ENCODE results near the gene URB2. TPM values are rescaled to one million over a fixed set of nuclear protein-coding genes. Genes with fewer than 3 reads are reported as not detected.
"Not testable (repeated sequence)": the region's sequence is repeated elsewhere in the genome, so short reads cannot be mapped to it uniquely, and the experiment has no call there.

Gene URB2
- polyA plus RNA-seq, 1 experiment, result 6.4 TPM

DNA sequence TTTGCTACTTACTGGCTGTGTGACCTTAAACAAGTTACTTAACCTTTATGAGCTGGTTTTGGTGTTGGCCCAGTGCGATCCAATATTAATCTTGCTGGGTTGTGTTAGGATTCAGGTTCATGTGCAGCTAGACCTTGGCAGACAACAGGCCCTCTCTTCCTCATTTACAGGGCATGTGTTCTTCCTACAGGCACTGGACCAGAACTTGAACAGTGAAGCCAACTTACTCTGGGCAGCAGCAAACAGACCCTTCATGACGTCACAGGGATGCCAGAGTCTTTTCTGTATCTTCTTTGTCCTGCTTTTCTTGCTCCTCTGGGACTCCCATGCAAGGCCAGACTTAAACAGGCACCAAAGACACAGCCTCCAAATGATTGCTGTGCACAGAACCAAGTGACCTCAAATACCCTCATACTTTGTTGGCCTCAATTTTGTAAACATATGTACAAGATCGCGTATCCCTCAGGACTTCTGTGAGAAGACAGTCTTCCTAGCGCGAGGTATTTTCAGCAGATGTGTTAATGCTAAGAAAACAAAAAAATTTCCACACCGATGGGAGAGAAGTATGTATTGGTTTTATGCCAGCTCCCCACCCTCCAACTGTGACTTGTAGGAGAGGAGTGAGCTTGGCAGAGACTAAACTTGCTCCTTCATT is 73.7 kb downstream of the URB2 start:
- Histone ChIP-seq H3K27me3 (ENCODE audit: control insufficient read depth, insufficient read depth, low read length) (no peaks in the 10 kb centered on the region), H3K27ac (ENCODE audit: low read depth, low read length) (no peak overlapping the region), H3K9me3 (ENCODE audit: control insufficient read depth, insufficient read depth, low read length) (no peaks in the 10 kb centered on the region), H3K4me3 (ENCODE audit: low read depth, low read length) (no peak overlapping the region)
- TF ChIP-seq CTCF (IDR thresholded peaks at IDR 0.05; ENCODE audit: low read depth, low read length), result no peak
- ChIA-PET CTCF (no interaction called here), POLR2A (no interaction called here)
- no peak for DNase-seq (ENCODE audit: low read depth, low spot score)

- no peak overlapping the region for H3K4me3 ChIP-seq (ENCODE audit: low read depth, low read length)
- DNase-seq (ENCODE audit: low read depth, low spot score), result no peak
- POLR2A ChIA-PET, result no interaction called here
Measured at GRCh38 chr1:229704157-229704556, 78.1 kb downstream of the URB2 start.

DNA sequence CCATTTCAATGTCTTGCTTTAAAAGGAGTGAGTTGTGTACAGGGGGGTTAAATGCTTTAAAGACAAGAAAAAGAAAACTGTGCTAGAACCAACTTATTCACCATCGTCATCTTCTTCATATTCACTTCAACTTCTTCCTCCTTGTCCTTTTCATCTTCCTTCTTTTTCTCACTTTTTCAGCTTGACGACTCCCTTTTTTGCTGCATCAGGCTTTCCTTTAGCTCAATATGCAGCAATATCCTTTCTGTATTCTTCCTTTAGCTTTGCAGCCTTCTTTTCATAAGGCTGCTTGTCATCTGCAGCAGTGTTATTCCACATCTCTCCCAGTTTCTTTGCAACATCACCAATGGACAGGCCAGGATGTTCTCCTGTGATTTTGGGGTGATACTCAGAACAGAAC is 79.1 kb downstream of the URB2 start:
- H3K27me3 ChIP-seq (ENCODE audit: control insufficient read depth, insufficient read depth, low read length); DNase-seq (ENCODE audit: low read depth, low spot score); POLR2A ChIA-PET; CTCF ChIA-PET; H3K4me3 ChIP-seq (ENCODE audit: low read depth, low read length); H3K27ac ChIP-seq (ENCODE audit: low read depth, low read length); H3K9me3 ChIP-seq (ENCODE audit: control insufficient read depth, insufficient read depth, low read length): not testable (repeated sequence)

More at GRCh38 chr1:229704157-229704556, 78.1 kb downstream of the URB2 start:
- TF ChIP-seq CTCF (IDR thresholded peaks at IDR 0.05; ENCODE audit: low read depth, low read length), result no peak
- Histone ChIP-seq H3K27ac (ENCODE audit: low read depth, low read length) (no peak overlapping the region), H3K27me3 (ENCODE audit: control insufficient read depth, insufficient read depth, low read length) (no peaks in the 10 kb centered on the region), H3K9me3 (ENCODE audit: control insufficient read depth, insufficient read depth, low read length) (no peaks in the 10 kb centered on the region)
- CTCF ChIA-PET, result no interaction called here

- H3K9me3 ChIP-seq (ENCODE audit: control insufficient read depth, insufficient read depth, low read length); DNase-seq (ENCODE audit: low read depth, low spot score); H3K27me3 ChIP-seq (ENCODE audit: control insufficient read depth, insufficient read depth, low read length); CTCF ChIA-PET; POLR2A ChIA-PET; H3K4me3 ChIP-seq (ENCODE audit: low read depth, low read length); H3K27ac ChIP-seq (ENCODE audit: low read depth, low read length): not testable (repeated sequence)
Measured at GRCh38 chr1:229707127-229707526, 81.1 kb downstream of the URB2 start.

DNA sequence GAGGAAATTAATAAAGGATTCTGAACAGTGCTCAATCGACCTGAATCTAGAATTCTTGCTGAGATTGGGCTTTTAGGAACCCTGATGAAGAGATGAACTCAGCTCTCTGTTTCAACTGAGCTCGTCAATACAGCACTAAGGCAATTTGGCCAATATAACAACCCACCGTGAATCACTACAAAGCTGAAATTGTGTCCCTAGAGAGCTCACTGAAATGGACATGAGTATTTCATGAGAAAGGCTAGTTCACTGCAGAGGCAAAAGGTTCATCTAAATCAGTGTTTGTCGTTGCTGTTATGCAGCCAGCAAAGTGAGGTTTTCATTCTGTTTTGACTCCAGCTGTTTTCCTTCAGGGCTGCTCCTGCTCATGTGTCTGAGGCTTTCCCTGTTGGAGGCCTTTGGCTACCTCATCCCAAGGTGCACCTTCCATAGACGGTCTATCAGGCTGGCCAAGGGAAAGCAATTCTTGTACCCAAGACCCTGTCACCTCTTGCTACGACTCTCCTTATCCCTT is 83.5 kb downstream of the URB2 start:
- DNase-seq (ENCODE audit: low read depth, low spot score), result no peak
- ChIA-PET POLR2A (no interaction called here), CTCF (no interaction called here)
- Histone ChIP-seq H3K27ac (ENCODE audit: low read depth, low read length) (no peak overlapping the region), H3K27me3 (ENCODE audit: control insufficient read depth, insufficient read depth, low read length) (no peaks in the 10 kb centered on the region), H3K9me3 (ENCODE audit: control insufficient read depth, insufficient read depth, low read length) (no peaks in the 10 kb centered on the region), H3K4me3 (ENCODE audit: low read depth, low read length) (no peak overlapping the region)
- no peak for TF ChIP-seq CTCF (IDR thresholded peaks at IDR 0.05; ENCODE audit: low read depth, low read length)

Other genes with a start within 250 kb of the URB2 start
- gene ACTA1, start 192.2 kb upstream of the URB2 start, polyA plus RNA-seq (2011; rRNA removed), result not detected in 2 replicates
- 27.3 and 29.6 TPM in 2 replicates for gene NUP133, start 117.9 kb upstream of the URB2 start, polyA plus RNA-seq (2011; rRNA removed)
- gene ABCB10, start 67.5 kb upstream of the URB2 start, polyA plus RNA-seq (2011; rRNA removed), result 8.7 and 10.3 TPM in 2 replicates
- gene TAF5L, start 125 bp upstream of the URB2 start, polyA plus RNA-seq (2011; rRNA removed), result 17.3 and 17.9 TPM in 2 replicates